B cell (primary cell): ENCODE measurements around the gene MAP3K4. TPM values are rescaled to one million over a fixed set of nuclear protein-coding genes. Genes with fewer than 3 reads are reported as not detected.

ENCODE experiments used
- ATAC-seq: fragments of 200-7000 bp; cut with Tn5 transposase; one replicate; pipeline ENCODE4 v1.10.0; 2021; ENCODE audit warnings: low read depth, mild to moderate bottlenecking, moderate number of reproducible peaks, moderate library complexity
- CTCF ChIA-PET: fragments of 350-600 bp; sonication (Branson Sonifier 250); formaldehyde crosslinking; loops from one replicate; lab custom pipeline; 2021; ENCODE audit warnings: antibody characterized with exemption, inconsistent platforms; lab: Charles Lee
- POLR2A ChIA-PET: fragments of 350-600 bp; sonication (Branson Sonifier 250); formaldehyde crosslinking; loops from one replicate; lab custom pipeline; 2021; ENCODE audit warnings: antibody characterized with exemption; lab: Charles Lee
- DNase-seq: peaks from one replicate; pipeline ENCODE4 v3.0.0; 2013
- H2AFZ ChIP-seq: 2 replicates; pipeline ENCODE4 v1.6.1; 2012; ENCODE audit warnings: mild to moderate bottlenecking, low read depth, low read length; ENCODE audit not compliant: insufficient read depth, poor library complexity, severe bottlenecking
- H3K27ac ChIP-seq, 2 donors: 1 replicate in 1 of 2; 2 replicates in 1 of 2; pipeline ENCODE4 v1.5.1; 2012 to 2013; ENCODE audit warnings: low read length in 2 of 2, mild to moderate bottlenecking in 2 of 2, moderate library complexity in 1 of 2
- H3K27me3 ChIP-seq, 4 experiments: fragments of 200-600 bp in 1 of 4; sonication (generic) in 1 of 4; replicated peaks in 1 of 4; 1 replicate in 2 of 4; 2 replicates in 2 of 4; pipeline versions ENCODE4 v1.6.1 to v1.7.0; 2013 to 2016; ENCODE audit warnings: low read length in 3 of 4, mild to moderate bottlenecking in 2 of 4, mixed read lengths in 1 of 4, moderate library complexity in 1 of 4; ENCODE audit not compliant: insufficient read depth in 4 of 4, control insufficient read depth in 3 of 4; ENCODE audit errors: control extremely low read depth in 1 of 4
- H3K36me3 ChIP-seq, 2 experiments: replicated peaks in 1 of 2; 1 replicate in 1 of 2; 2 replicates in 1 of 2; pipeline versions ENCODE4 v1.6.1 to v1.7.1; 2013; ENCODE audit warnings: low read length in 1 of 2; ENCODE audit not compliant: insufficient read depth in 2 of 2, control insufficient read depth in 1 of 2; ENCODE audit errors: control extremely low read depth in 1 of 2, extremely low read depth in 1 of 2
- H3K4me1 ChIP-seq, 2 donors: fragments of 200-600 bp in 1 of 2; sonication (generic) in 1 of 2; 1 replicate in 1 of 2; 2 replicates in 1 of 2; pipeline versions ENCODE4 v1.5.1 to v1.6.1; 2013 to 2017; ENCODE audit warnings: low read length in 2 of 2; ENCODE audit not compliant: control insufficient read depth in 2 of 2, insufficient read depth in 2 of 2
- H3K4me2 ChIP-seq: replicated peaks from 2 replicates; pipeline ENCODE3; 2012; ENCODE audit warnings: mild to moderate bottlenecking, low read depth, low read length; ENCODE audit not compliant: poor library complexity, severe bottlenecking
- H3K4me3 ChIP-seq, 5 experiments: fragments of 200-600 bp in 1 of 5; sonication (generic) in 1 of 5; 1 replicate in 3 of 5; 2 replicates in 2 of 5; pipeline versions ENCODE4 v1.5.1 to v1.7.0; 2011 to 2016; ENCODE audit warnings: low read length in 4 of 5, mild to moderate bottlenecking in 4 of 5, low read depth in 2 of 5, control low read depth in 1 of 5, moderate library complexity in 1 of 5; ENCODE audit not compliant: insufficient read depth in 1 of 5; ENCODE audit errors: control extremely low read depth in 1 of 5, extremely low read depth in 1 of 5
- H3K79me2 ChIP-seq: fragments of 200-600 bp; sonication (generic); one replicate; pipeline ENCODE4 v1.6.0; 2016; ENCODE audit warnings: low read length; ENCODE audit not compliant: control insufficient read depth, insufficient read depth
- H3K9ac ChIP-seq: fragments of 200-600 bp; sonication (generic); 2 replicates; pipeline ENCODE4 v1.6.1; 2017; ENCODE audit warnings: mild to moderate bottlenecking, low read length, moderate library complexity
- H3K9me3 ChIP-seq, 3 donors: one replicate each; pipeline versions ENCODE4 v1.6.1 to v1.7.1; 2013; ENCODE audit warnings: low read length in 2 of 3; ENCODE audit not compliant: control insufficient read depth in 2 of 3, insufficient read depth in 1 of 3; ENCODE audit errors: control extremely low read depth in 1 of 3
- H4K20me1 ChIP-seq: 2 replicates; pipeline ENCODE4 v1.6.0; 2012; ENCODE audit warnings: mild to moderate bottlenecking, low read length; ENCODE audit not compliant: insufficient read depth, control insufficient read depth, poor library complexity, severe bottlenecking
- H3K27ac Mint-ChIP-seq: one replicate; pipeline ENCODE4 v1.8.0; 2021; ENCODE audit warnings: mixed read lengths
- H3K27me3 Mint-ChIP-seq: one replicate; pipeline ENCODE4 v1.8.0; 2021; ENCODE audit warnings: mixed read lengths
- H3K4me1 Mint-ChIP-seq: one replicate; pipeline ENCODE4 v1.8.0; 2021; ENCODE audit warnings: mixed read lengths
- H3K4me3 Mint-ChIP-seq: one replicate; pipeline ENCODE4 v1.8.0; 2021; ENCODE audit warnings: mixed read lengths
- H3K9me3 Mint-ChIP-seq: one replicate; pipeline ENCODE4 v1.8.0; 2022; ENCODE audit warnings: mixed read lengths; ENCODE audit not compliant: insufficient read depth
- EZH2 ChIP-seq: IDR thresholded peaks from 2 replicates; pipeline ENCODE4 v1.6.1; 2012; ENCODE audit warnings: borderline replicate concordance, low read depth, mild to moderate bottlenecking, moderate library complexity, low read length; ENCODE audit not compliant: insufficient read depth, poor library complexity, severe bottlenecking
- WGBS: methylation state at CpG from one replicate; pipeline ENCODE4 v1.1.5; 2013; ENCODE audit warnings: missing lambda C conversion rate; ENCODE audit not compliant: insufficient coverage; 5-methylcytosine and 5-hydroxymethylcytosine counted together
- intact Hi-C: fragments of 100-400 bp; cut with micrococcal nuclease; formaldehyde crosslinking; loops from one replicate; pipeline ENCODE4 v1.10.0; 2022
- polyA plus RNA-seq: library from polyadenylated mRNA; depleted of rRNA; stranded (reverse); fragments of >200 nt; gene quantifications from 2 replicates; pipeline ENCODE4 v1.2.3, GENCODE V29; 2012
- total RNA-seq, 2 donors: library from RNA; stranded (reverse); fragments of 120-200 nt in 1 of 2; gene quantifications; 1 replicate in 1 of 2; 2 replicates in 1 of 2; pipeline versions ENCODE4 v1.2.3 to v1.2.4, GENCODE V29; 2013 to 2022
- TF ChIP-seq, protein P1 (sequence below): fragments of 200-600 bp; IDR thresholded peaks from one replicate; pipeline ENCODE4 v1.8.0; 2022; ENCODE audit warnings: antibody characterized with exemption, mild to moderate bottlenecking

MAP3K4 gene
- total and polyA plus RNA-seq, 2 donors (not counting 1 experiment from before 2014, with no cell fraction given), result 24.4 to 105 TPM

DNA sequence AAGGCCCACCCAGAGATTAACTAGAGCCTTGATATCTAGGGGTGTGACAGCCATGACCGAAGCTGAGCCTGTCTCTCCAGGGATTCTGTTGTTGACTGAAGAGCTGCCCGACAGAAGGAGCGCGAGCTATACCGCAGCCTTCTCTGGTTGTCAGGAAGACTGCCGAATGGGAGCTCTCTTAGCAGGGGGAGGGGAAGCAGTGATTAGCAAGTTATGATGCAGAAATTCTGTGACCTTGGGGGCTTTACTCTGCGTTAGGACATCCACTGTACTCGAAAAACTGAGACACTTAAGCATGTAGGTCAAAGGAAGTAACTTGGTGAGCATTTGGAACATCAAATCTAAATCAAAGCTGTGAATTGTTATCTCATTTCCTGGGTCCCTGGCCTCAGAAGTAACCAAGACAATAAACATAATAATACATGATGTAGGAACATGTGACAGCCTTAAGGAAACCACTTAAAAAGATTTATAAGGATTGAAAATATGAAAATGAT is 84.7 kb downstream of the MAP3K4 start:
- Histone ChIP-seq H3K4me3 (no peak overlapping the region), H4K20me1 (no peaks in the 10 kb centered on the region), H3K36me3 (peaks cover 2 to 55% of the 10 kb centered on the region in 2 experiments), H3K79me2 (no peaks in the 10 kb centered on the region), H3K9ac (no peak overlapping the region), H3K27me3 (no peaks in the 10 kb centered on the region), H3K4me1 (no peaks in the 10 kb centered on the region), H3K4me2 (no peak overlapping the region), H3K27ac (no peak overlapping the region), H2AFZ (no peak overlapping the region), H3K9me3 (no peaks in the 10 kb centered on the region)
- TF ChIP-seq EZH2, result no peak
- TF ChIP-seq, protein P1, sequence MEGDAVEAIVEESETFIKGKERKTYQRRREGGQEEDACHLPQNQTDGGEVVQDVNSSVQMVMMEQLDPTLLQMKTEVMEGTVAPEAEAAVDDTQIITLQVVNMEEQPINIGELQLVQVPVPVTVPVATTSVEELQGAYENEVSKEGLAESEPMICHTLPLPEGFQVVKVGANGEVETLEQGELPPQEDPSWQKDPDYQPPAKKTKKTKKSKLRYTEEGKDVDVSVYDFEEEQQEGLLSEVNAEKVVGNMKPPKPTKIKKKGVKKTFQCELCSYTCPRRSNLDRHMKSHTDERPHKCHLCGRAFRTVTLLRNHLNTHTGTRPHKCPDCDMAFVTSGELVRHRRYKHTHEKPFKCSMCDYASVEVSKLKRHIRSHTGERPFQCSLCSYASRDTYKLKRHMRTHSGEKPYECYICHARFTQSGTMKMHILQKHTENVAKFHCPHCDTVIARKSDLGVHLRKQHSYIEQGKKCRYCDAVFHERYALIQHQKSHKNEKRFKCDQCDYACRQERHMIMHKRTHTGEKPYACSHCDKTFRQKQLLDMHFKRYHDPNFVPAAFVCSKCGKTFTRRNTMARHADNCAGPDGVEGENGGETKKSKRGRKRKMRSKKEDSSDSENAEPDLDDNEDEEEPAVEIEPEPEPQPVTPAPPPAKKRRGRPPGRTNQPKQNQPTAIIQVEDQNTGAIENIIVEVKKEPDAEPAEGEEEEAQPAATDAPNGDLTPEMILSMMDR, result no peak
- ChIA-PET POLR2A (no interaction called here), CTCF (no interaction called here)
- Mint-ChIP-seq H3K4me1 (no peaks in the 10 kb centered on the region), H3K27me3 (no peaks in the 10 kb centered on the region), H3K27ac (no peak overlapping the region), H3K9me3 (no peaks in the 10 kb centered on the region), H3K4me3 (no peak overlapping the region)
- 94% methylated on average over 8 of the region's 8 CpGs for WGBS
- ATAC-seq, result no peak
- intact Hi-C loops, result no loop called here
- no peak for DNase-seq

- no peak overlapping the region for H3K27ac ChIP-seq
- no peaks in the 10 kb centered on the region for H3K27me3 Mint-ChIP-seq
- no peak overlapping the region for H3K9ac ChIP-seq
- no peak overlapping the region for H3K27ac Mint-ChIP-seq
- 96% methylated on average over 7 of the region's 12 CpGs for WGBS
- no peaks in the 10 kb centered on the region for H3K4me1 Mint-ChIP-seq
- H3K9me3 ChIP-seq, result no peaks in the 10 kb centered on the region
- H3K4me1 ChIP-seq, result no peaks in the 10 kb centered on the region
- no peak overlapping the region for H3K4me3 ChIP-seq
- no peak overlapping the region for H3K4me3 Mint-ChIP-seq
- no peak for DNase-seq
- ChIA-PET POLR2A (no interaction called here), CTCF (no interaction called here)
- TF ChIP-seq EZH2, result no peak
- TF ChIP-seq, protein P1, result no peak
- no peak overlapping the region for H2AFZ ChIP-seq
- peaks cover 0 to 65% of the 10 kb centered on the region in 2 experiments for H3K36me3 ChIP-seq
- ATAC-seq, result no peak
- no peaks in the 10 kb centered on the region for H3K9me3 Mint-ChIP-seq
- H4K20me1 ChIP-seq, result no peaks in the 10 kb centered on the region
- H3K79me2 ChIP-seq, result no peaks in the 10 kb centered on the region
- no peak overlapping the region for H3K4me2 ChIP-seq
- H3K27me3 ChIP-seq, result no peaks in the 10 kb centered on the region
- intact Hi-C loops, result no loop called here
Observed at GRCh38 chr6:161079566-161080262, 88.1 kb downstream of the MAP3K4 start.
